B cell (primary cell): ENCODE results near the gene PPP1R3D. TPM values are rescaled to one million over a fixed set of nuclear protein-coding genes. Genes with fewer than 3 reads are reported as not detected.

Experiments
- ATAC-seq: fragments of 200-7000 bp; cut with Tn5 transposase; one replicate; pipeline ENCODE4 v1.10.0; 2021; ENCODE audit warnings: low read depth, mild to moderate bottlenecking, moderate number of reproducible peaks, moderate library complexity
- CTCF ChIA-PET: fragments of 350-600 bp; sonication (Branson Sonifier 250); formaldehyde crosslinking; loops from one replicate; lab custom pipeline; 2021; ENCODE audit warnings: antibody characterized with exemption, inconsistent platforms; lab: Charles Lee
- POLR2A ChIA-PET: fragments of 350-600 bp; sonication (Branson Sonifier 250); formaldehyde crosslinking; loops from one replicate; lab custom pipeline; 2021; ENCODE audit warnings: antibody characterized with exemption; lab: Charles Lee
- DNase-seq: peaks from one replicate; pipeline ENCODE4 v3.0.0; 2013
- H2AFZ ChIP-seq: 2 replicates; pipeline ENCODE4 v1.6.1; 2012; ENCODE audit warnings: mild to moderate bottlenecking, low read depth, low read length; ENCODE audit not compliant: insufficient read depth, poor library complexity, severe bottlenecking
- H3K27ac ChIP-seq, 2 donors: 1 replicate in 1 of 2; 2 replicates in 1 of 2; pipeline ENCODE4 v1.5.1; 2012 to 2013; ENCODE audit warnings: low read length in 2 of 2, mild to moderate bottlenecking in 2 of 2, moderate library complexity in 1 of 2
- H3K27me3 ChIP-seq, 4 experiments: fragments of 200-600 bp in 1 of 4; sonication (generic) in 1 of 4; replicated peaks in 1 of 4; 1 replicate in 2 of 4; 2 replicates in 2 of 4; pipeline versions ENCODE4 v1.6.1 to v1.7.0; 2013 to 2016; ENCODE audit warnings: low read length in 3 of 4, mild to moderate bottlenecking in 2 of 4, mixed read lengths in 1 of 4, moderate library complexity in 1 of 4; ENCODE audit not compliant: insufficient read depth in 4 of 4, control insufficient read depth in 3 of 4; ENCODE audit errors: control extremely low read depth in 1 of 4
- H3K36me3 ChIP-seq, 2 experiments: replicated peaks in 1 of 2; 1 replicate in 1 of 2; 2 replicates in 1 of 2; pipeline versions ENCODE4 v1.6.1 to v1.7.1; 2013; ENCODE audit warnings: low read length in 1 of 2; ENCODE audit not compliant: insufficient read depth in 2 of 2, control insufficient read depth in 1 of 2; ENCODE audit errors: control extremely low read depth in 1 of 2, extremely low read depth in 1 of 2
- H3K4me1 ChIP-seq, 2 donors: fragments of 200-600 bp in 1 of 2; sonication (generic) in 1 of 2; 1 replicate in 1 of 2; 2 replicates in 1 of 2; pipeline versions ENCODE4 v1.5.1 to v1.6.1; 2013 to 2017; ENCODE audit warnings: low read length in 2 of 2; ENCODE audit not compliant: control insufficient read depth in 2 of 2, insufficient read depth in 2 of 2
- H3K4me2 ChIP-seq: replicated peaks from 2 replicates; pipeline ENCODE3; 2012; ENCODE audit warnings: mild to moderate bottlenecking, low read depth, low read length; ENCODE audit not compliant: poor library complexity, severe bottlenecking
- H3K4me3 ChIP-seq, 5 experiments: fragments of 200-600 bp in 1 of 5; sonication (generic) in 1 of 5; 1 replicate in 3 of 5; 2 replicates in 2 of 5; pipeline versions ENCODE4 v1.5.1 to v1.7.0; 2011 to 2016; ENCODE audit warnings: low read length in 4 of 5, mild to moderate bottlenecking in 4 of 5, low read depth in 2 of 5, control low read depth in 1 of 5, moderate library complexity in 1 of 5; ENCODE audit not compliant: insufficient read depth in 1 of 5; ENCODE audit errors: control extremely low read depth in 1 of 5, extremely low read depth in 1 of 5
- H3K79me2 ChIP-seq: fragments of 200-600 bp; sonication (generic); one replicate; pipeline ENCODE4 v1.6.0; 2016; ENCODE audit warnings: low read length; ENCODE audit not compliant: control insufficient read depth, insufficient read depth
- H3K9ac ChIP-seq: fragments of 200-600 bp; sonication (generic); 2 replicates; pipeline ENCODE4 v1.6.1; 2017; ENCODE audit warnings: mild to moderate bottlenecking, low read length, moderate library complexity
- H3K9me3 ChIP-seq, 3 donors: one replicate each; pipeline versions ENCODE4 v1.6.1 to v1.7.1; 2013; ENCODE audit warnings: low read length in 2 of 3; ENCODE audit not compliant: control insufficient read depth in 2 of 3, insufficient read depth in 1 of 3; ENCODE audit errors: control extremely low read depth in 1 of 3
- H4K20me1 ChIP-seq: 2 replicates; pipeline ENCODE4 v1.6.0; 2012; ENCODE audit warnings: mild to moderate bottlenecking, low read length; ENCODE audit not compliant: insufficient read depth, control insufficient read depth, poor library complexity, severe bottlenecking
- H3K27ac Mint-ChIP-seq: one replicate; pipeline ENCODE4 v1.8.0; 2021; ENCODE audit warnings: mixed read lengths
- H3K27me3 Mint-ChIP-seq: one replicate; pipeline ENCODE4 v1.8.0; 2021; ENCODE audit warnings: mixed read lengths
- H3K4me1 Mint-ChIP-seq: one replicate; pipeline ENCODE4 v1.8.0; 2021; ENCODE audit warnings: mixed read lengths
- H3K4me3 Mint-ChIP-seq: one replicate; pipeline ENCODE4 v1.8.0; 2021; ENCODE audit warnings: mixed read lengths
- H3K9me3 Mint-ChIP-seq: one replicate; pipeline ENCODE4 v1.8.0; 2022; ENCODE audit warnings: mixed read lengths; ENCODE audit not compliant: insufficient read depth
- EZH2 ChIP-seq: IDR thresholded peaks from 2 replicates; pipeline ENCODE4 v1.6.1; 2012; ENCODE audit warnings: borderline replicate concordance, low read depth, mild to moderate bottlenecking, moderate library complexity, low read length; ENCODE audit not compliant: insufficient read depth, poor library complexity, severe bottlenecking
- WGBS: methylation state at CpG from one replicate; pipeline ENCODE4 v1.1.5; 2013; ENCODE audit warnings: missing lambda C conversion rate; ENCODE audit not compliant: insufficient coverage; 5-methylcytosine and 5-hydroxymethylcytosine counted together
- intact Hi-C: fragments of 100-400 bp; cut with micrococcal nuclease; formaldehyde crosslinking; loops from one replicate; pipeline ENCODE4 v1.10.0; 2022
- polyA plus RNA-seq: library from polyadenylated mRNA; depleted of rRNA; stranded (reverse); fragments of >200 nt; gene quantifications from 2 replicates; pipeline ENCODE4 v1.2.3, GENCODE V29; 2012
- total RNA-seq, 2 donors: library from RNA; stranded (reverse); fragments of 120-200 nt in 1 of 2; gene quantifications; 1 replicate in 1 of 2; 2 replicates in 1 of 2; pipeline versions ENCODE4 v1.2.3 to v1.2.4, GENCODE V29; 2013 to 2022
- TF ChIP-seq, protein P1 (sequence below): fragments of 200-600 bp; IDR thresholded peaks from one replicate; pipeline ENCODE4 v1.8.0; 2022; ENCODE audit warnings: antibody characterized with exemption, mild to moderate bottlenecking

PPP1R3D gene
- total and polyA plus RNA-seq, 2 donors (not counting 1 experiment from before 2014, with no cell fraction given): 1.2 to 13.6 TPM

DNA sequence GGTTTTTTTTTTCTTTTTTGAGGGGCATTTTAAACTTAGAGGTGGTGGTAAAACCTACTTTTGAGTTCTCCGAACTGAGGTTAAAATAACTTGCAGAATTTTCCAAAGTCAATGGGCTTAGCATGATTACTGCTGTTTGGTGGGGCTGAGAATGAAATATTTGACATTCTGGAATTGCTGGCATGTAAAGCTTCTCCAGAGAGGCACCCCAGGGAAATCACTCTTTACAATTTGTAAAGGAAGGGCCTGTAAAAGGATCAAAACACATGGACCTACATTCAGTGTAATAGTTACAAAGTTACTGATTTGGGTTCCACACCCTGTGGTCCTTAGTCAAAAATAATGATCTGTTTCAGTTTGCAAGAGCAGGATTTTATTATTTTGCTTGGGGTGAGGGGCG is 5.6 kb upstream of the PPP1R3D start:
- WGBS: 100% methylated on average over 1 of the region's 2 CpGs
- peaks cover 13 to 16% of the 10 kb centered on the region in 2 donors for H3K4me1 ChIP-seq
- Mint-ChIP-seq H3K27me3 (no peaks in the 10 kb centered on the region), H3K4me3 (no peak overlapping the region), H3K4me1 (peaks cover 22% of the 10 kb centered on the region), H3K27ac (no peak overlapping the region), H3K9me3 (no peaks in the 10 kb centered on the region)
- H3K79me2 ChIP-seq: peaks cover 12% of the 10 kb centered on the region
- no peak for ATAC-seq
- H3K4me2 ChIP-seq: no peak overlapping the region
- no peak overlapping the region for H3K27ac ChIP-seq
- no peak overlapping the region for H3K9ac ChIP-seq
- no peak for TF ChIP-seq EZH2
- TF ChIP-seq, protein P1, sequence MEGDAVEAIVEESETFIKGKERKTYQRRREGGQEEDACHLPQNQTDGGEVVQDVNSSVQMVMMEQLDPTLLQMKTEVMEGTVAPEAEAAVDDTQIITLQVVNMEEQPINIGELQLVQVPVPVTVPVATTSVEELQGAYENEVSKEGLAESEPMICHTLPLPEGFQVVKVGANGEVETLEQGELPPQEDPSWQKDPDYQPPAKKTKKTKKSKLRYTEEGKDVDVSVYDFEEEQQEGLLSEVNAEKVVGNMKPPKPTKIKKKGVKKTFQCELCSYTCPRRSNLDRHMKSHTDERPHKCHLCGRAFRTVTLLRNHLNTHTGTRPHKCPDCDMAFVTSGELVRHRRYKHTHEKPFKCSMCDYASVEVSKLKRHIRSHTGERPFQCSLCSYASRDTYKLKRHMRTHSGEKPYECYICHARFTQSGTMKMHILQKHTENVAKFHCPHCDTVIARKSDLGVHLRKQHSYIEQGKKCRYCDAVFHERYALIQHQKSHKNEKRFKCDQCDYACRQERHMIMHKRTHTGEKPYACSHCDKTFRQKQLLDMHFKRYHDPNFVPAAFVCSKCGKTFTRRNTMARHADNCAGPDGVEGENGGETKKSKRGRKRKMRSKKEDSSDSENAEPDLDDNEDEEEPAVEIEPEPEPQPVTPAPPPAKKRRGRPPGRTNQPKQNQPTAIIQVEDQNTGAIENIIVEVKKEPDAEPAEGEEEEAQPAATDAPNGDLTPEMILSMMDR: no peak
- no peak overlapping the region for H3K4me3 ChIP-seq
- peaks cover 6 to 28% of the 10 kb centered on the region in 2 experiments for H3K36me3 ChIP-seq
- no peaks in the 10 kb centered on the region for H3K9me3 ChIP-seq
- POLR2A ChIA-PET: no interaction called here
- intact Hi-C loops: loop anchor here (5.0 kb wide), 1 partner anchor 1282 kb away; no protein-coding TSS in a partner anchor
- DNase-seq: no peak
- H2AFZ ChIP-seq: no peak overlapping the region
- H4K20me1 ChIP-seq: no peaks in the 10 kb centered on the region
- H3K27me3 ChIP-seq: no peaks in the 10 kb centered on the region
- CTCF ChIA-PET: interaction anchor here (1.7 to 4.1 kb wide), 2 partner anchors 10 to 11 kb away, joined by 5 to 29 read pairs; partner anchors contain the start of gene SYCP2

GRCh38 chr20:59945175-59945574 is 5.1 kb upstream of the PPP1R3D start:
- peaks cover 14 to 16% of the 10 kb centered on the region in 2 donors for H3K4me1 ChIP-seq

More at GRCh38 chr20:59945175-59945574, 5.1 kb upstream of the PPP1R3D start:
- Mint-ChIP-seq H3K4me3 (no peak overlapping the region), H3K27ac (no peak overlapping the region), H3K4me1 (peaks cover 26% of the 10 kb centered on the region), H3K27me3 (no peaks in the 10 kb centered on the region), H3K9me3 (no peaks in the 10 kb centered on the region)
- no peak overlapping the region for H2AFZ ChIP-seq
- no peak for ATAC-seq
- H3K9ac ChIP-seq: no peak overlapping the region
- no peak overlapping the region for H3K27ac ChIP-seq
- H4K20me1 ChIP-seq: no peaks in the 10 kb centered on the region
- no peak for DNase-seq
- intact Hi-C loops: loop anchor here (5.0 kb wide), 1 partner anchor 1282 kb away; no protein-coding TSS in a partner anchor
- H3K27me3 ChIP-seq: no peaks in the 10 kb centered on the region
- POLR2A ChIA-PET: no interaction called here
- WGBS: no CpG with 5 or more reads among the region's 3 CpGs
- TF ChIP-seq, protein P1: no peak
- no peak for TF ChIP-seq EZH2
- no peak overlapping the region for H3K4me2 ChIP-seq
- CTCF ChIA-PET: interaction anchor here (1.7 to 4.1 kb wide), 2 partner anchors 10 kb away, joined by 5 to 29 read pairs; partner anchors contain the start of gene SYCP2
- no peaks in the 10 kb centered on the region for H3K9me3 ChIP-seq
- H3K4me3 ChIP-seq: no peak overlapping the region
- H3K79me2 ChIP-seq: peaks cover 12% of the 10 kb centered on the region
- H3K36me3 ChIP-seq: peaks cover 6 to 28% of the 10 kb centered on the region in 2 experiments
